ENCODE data around the gene KCTD17.
"Not testable (repeated sequence)": the region's sequence is repeated elsewhere in the genome, so short reads cannot be mapped to it uniquely, and the experiment has no call there.

Gene KCTD17

DNA sequence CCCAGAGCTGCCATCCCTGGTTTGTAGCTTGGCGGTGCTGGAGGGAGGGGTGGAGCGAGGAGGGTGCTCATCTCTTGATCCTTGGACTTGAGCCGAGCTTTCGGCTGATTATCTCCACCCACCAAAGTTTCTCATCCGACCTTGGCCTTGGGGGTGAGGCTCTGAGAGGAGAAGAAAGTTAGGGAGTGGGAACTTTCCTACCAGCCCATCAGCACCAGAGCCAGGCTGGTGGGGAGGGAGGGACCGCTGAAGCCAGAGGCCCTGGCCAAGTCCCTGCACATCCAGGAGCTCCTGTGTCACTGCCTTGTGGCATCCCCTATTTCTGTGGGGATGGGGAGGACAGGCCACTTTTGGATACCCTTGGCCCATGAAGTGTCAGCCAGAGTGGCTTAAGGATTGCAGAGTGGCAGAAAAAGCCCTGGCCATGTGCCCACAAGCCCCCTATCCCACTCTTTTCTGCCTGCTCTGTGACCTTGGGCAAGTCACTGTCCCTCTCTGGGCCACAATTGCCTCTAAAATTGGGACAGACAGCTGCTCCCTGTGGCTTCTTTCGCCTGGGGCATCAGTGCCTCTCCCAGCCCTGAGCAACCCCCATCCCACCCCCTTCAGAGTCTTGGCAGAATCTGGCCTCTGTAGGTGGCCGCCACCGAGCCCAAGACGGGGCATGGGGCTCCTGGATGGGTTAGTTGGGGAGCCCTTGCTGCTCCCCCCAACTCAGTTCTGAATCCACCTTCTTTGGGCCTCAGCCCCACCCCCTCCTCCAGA, 10.3 kb downstream of the KCTD17 start:
- no peak for DNase-seq

DNA sequence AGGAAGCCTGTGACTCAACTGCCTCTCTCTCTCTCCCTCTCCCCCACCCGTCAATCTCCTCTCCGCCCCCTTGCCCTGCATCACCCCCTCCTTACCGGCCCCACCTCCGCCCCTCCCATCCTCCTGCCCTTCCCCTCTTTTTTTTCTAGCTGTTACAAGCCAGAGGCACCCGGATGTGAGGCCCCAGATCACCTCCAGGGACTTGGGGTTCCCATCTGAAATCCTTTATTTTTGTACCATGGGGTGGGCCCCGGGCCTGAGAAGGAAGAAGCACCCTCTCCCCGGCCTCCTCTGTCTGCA, 10.8 kb downstream of the KCTD17 start:
- no peak for DNase-seq

- DNase-seq: no peak
Measured at GRCh38 chr22:37062702-37063381, 11.3 kb downstream of the KCTD17 start.

GRCh38 chr22:37063431-37064420, 12.2 kb downstream of the KCTD17 start:
- no peak for DNase-seq

DNA sequence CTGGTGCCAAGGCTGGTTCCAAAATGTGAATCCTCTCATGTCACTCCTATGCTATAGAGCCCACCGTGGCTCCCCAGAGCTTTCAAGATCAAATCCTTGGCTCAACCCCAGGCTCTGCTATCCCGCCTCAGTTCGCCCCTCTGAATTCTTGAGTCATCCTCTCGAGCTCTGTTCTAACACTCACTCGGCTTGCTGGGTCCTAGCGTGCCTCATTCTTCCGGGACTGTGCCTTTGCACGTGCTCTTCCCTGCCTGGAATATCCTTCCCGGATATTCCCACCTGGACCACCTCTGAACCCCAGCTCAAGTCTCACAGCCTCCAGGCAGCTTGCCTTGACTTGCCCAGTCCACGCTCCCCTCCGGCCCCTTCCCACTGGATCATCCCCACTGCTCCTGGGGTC, 13.0 kb downstream of the KCTD17 start:
- DNase-seq: no peak

GRCh38 chr22:37065180-37065579, 13.6 kb downstream of the KCTD17 start:
- no peak for DNase-seq

- DNase-seq: no peak
Measured at GRCh38 chr22:37065961-37066360, 14.4 kb downstream of the KCTD17 start.

- no peak for DNase-seq
Measured at GRCh38 chr22:37067428-37067827, 15.9 kb downstream of the KCTD17 start.

- DNase-seq: no peak
Measured at GRCh38 chr22:37068859-37069258, 17.3 kb downstream of the KCTD17 start.

- no peak for DNase-seq
Measured at GRCh38 chr22:37069319-37069718, 17.8 kb downstream of the KCTD17 start.

GRCh38 chr22:37069719-37070118, 18.2 kb downstream of the KCTD17 start:
- no peak for DNase-seq

GRCh38 chr22:37070334-37070733, 18.8 kb downstream of the KCTD17 start:
- DNase-seq: no peak

GRCh38 chr22:37070744-37071143, 19.2 kb downstream of the KCTD17 start:
- no peak for DNase-seq

GRCh38 chr22:37071850-37072592, 20.5 kb downstream of the KCTD17 start:
- DNase-seq: not testable (repeated sequence)

GRCh38 chr22:37072673-37073072, 21.1 kb downstream of the KCTD17 start:
- no peak for DNase-seq

DNA sequence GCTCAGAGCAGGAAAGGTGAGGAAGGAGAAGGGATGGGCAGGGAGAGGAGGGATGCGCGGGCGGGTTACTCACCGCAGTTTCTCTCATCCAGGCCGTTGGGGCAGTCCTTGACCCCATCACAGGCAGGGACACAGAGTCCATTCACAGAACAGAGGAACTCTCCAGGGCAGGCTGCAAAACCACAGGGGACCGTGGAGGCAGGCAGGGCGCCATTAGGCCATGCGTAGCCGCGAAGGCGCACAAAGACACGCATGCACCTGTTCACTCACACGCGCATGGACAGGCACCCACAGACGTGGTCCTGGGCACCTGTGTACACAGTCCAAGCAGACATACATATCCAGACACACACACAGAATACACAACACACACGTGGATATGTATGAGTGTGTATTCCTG, 23.0 kb downstream of the KCTD17 start:
- DNase-seq: no peak

GRCh38 chr22:37075046-37075445, 23.5 kb downstream of the KCTD17 start:
- no peak for DNase-seq

DNA sequence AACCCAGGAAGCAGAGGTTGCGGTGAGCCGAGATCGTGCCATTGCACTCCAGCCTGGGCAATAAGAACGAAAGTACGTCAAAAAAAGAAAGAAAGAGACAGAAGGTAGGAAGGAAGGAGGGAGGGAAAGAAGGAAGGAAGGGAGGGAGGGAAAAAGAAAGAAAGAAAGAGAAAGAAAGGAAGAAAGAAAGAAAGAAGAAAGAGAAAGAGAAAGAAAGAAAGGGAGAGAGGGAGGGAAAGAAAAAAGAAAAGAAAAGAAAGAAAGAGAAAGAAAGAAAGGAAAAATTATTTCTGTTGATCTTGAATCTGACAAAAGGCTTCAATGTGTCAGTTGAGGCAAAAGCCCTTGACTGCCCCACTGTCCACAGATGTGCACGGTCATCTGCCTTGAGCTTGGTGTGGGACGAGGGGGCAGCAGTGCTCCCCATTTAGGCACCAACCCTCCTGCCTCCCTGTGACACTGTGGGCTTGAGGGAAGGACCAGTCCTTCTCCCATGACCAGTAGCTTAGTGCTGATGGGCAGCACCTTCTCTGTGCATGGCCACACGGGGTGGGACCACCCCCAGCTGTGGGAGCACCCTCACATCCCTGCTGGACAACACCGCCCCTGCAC, 24.4 kb downstream of the KCTD17 start:
- no peak for DNase-seq

DNA sequence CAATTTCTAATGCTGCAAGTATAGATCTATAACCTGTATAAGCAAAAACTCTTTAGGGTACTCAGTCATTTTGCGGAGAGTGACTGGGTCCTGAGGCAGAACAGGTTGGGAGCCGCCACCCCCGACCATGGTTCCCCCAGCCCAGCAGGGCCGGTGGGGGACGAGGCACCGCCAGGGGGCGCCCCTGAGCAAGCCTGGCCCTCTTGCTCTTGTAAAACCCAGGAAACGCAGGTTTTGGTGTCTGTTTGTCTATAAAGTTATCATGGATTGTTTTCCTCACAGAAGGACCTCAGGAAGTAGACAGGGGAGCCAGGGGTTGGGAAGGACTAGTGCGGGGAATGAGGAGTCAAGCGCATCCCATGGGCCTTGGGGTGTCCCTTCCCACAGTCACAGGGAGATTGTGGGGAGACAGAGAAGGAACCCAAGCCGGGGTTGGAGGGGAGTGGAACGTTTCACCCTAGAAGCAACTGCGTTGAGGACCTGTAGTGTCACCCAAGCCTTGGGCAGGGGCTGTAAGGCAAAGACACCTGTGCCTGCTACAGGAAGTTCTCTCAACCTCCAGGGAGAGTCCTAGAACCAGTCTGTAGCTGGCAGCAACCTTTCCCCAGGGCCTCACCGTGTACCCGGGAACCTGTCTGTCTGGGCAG, 26.4 kb downstream of the KCTD17 start:
- peak; percentile 68 to 83 (median 78) for DNase-seq

- DNase-seq: peak in 1 of 5 experiments; percentile 34
Measured at GRCh38 chr22:37079158-37079557, 27.6 kb downstream of the KCTD17 start.

DNA sequence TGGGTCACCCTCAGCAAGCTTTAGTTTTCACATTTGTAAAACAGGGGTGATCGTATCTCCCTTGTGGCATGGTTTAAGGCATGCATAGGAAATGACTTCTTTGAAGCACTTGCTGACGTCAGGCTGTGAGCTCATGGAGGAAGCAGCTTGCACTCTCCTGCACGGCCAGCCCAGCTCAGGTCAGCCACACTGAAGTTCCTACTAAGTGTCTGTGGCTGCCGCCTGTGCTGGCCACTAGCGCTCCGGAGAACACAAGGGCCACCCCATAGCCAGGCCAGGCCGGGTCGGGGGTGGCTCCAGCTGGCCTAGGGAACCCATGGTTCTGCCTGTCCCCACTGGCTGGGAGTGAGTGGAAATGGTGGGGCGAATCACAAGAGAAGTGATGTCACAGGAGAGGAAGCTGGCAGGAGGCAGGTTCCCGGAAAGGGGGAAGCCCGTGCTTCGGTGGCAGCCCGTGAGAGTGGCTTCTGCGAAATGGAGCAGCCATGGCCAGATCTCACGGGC, 28.2 kb downstream of the KCTD17 start:
- peak; percentile 43 to 98 (median 72) for DNase-seq
